GM12891 (cell line): ENCODE measurements around the gene MBD5.

Source experiments
- POLR2A ChIP-seq: IDR thresholded peaks from 2 replicates; pipeline ENCODE4 v1.6.1; 2011; ENCODE audit warnings: low read depth, low read length, control low read depth
- POLR2AphosphoS5 ChIP-seq: IDR thresholded peaks from 2 replicates; pipeline ENCODE4 v1.6.1; 2011; ENCODE audit warnings: low read depth, low read length, control low read depth
- POU2F2 ChIP-seq: IDR thresholded peaks from 2 replicates; pipeline ENCODE4 v1.6.1; 2011; ENCODE audit warnings: low read depth, mild to moderate bottlenecking, control low read depth, low read length, moderate library complexity
- SPI1 ChIP-seq: IDR thresholded peaks from 2 replicates; pipeline ENCODE4 v1.6.1; 2011; ENCODE audit warnings: low read depth, low read length, control low read depth
- TAF1 ChIP-seq: IDR thresholded peaks from 2 replicates; pipeline ENCODE4 v1.6.1; 2011; ENCODE audit warnings: low read depth, low read length, control low read depth

DNA sequence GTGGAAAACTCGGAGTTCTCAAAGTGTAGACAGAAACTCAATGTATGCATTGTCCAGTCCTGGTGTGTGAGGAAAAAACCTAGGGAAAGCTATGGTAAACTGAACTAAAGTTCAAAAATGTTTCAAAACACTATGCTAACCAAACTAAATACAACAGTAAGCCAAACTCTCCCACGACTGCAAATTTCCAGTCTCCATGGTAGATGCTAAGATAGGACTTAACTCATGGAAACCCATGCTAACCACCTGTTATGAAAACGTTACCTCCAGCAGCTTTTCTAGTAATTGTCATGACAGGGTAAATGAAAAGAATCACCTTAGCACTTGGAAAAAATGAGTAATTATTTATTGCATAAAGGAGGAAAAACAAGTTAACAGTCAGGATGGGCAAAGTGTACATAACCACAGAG lies 488.0 kb downstream of the MBD5 start:
- TF ChIP-seq TAF1: no peak
- no peak for TF ChIP-seq POLR2A
- no peak for TF ChIP-seq POLR2AphosphoS5
- TF ChIP-seq POU2F2: no peak
- TF ChIP-seq SPI1: no peak
